HCT116 (cell line): Measurements from ENCODE around the gene FGD5. TPM values are rescaled to one million over a fixed set of nuclear protein-coding genes. Genes with fewer than 3 reads are reported as not detected.

Experiments used
- ATAC-seq: fragments of 200-7000 bp; cut with Tn5 transposase; 2 replicates; pipeline ENCODE4 v1.9.1; 2020; ENCODE audit warnings: mild to moderate bottlenecking, moderate library complexity
- BruUV-seq: library from RNA; stranded (reverse); fragments of 400-500 nt; replicated peaks from 2 replicates; lab custom pipeline; 2021; lab: Mats Ljungman, UMichigan
- CTCF ChIA-PET: fragments of 300-600 bp; sonication (Branson Sonifier 250); formaldehyde crosslinking; loops from one replicate; lab custom pipeline; 2021; ENCODE audit warnings: antibody characterized with exemption; lab: Charles Lee
- POLR2A ChIA-PET: fragments of 300-600, 350-600 bp; sonication (Branson Sonifier 250); formaldehyde crosslinking; loops from one replicate; lab custom pipeline; 2021; ENCODE audit warnings: antibody characterized with exemption; lab: Charles Lee
- RAD21 ChIA-PET, 2 experiments: fragments of 300-600 bp; sonication (Branson Sonifier 250); formaldehyde crosslinking; loops; one replicate each; lab custom pipeline; 2023; ENCODE audit warnings: low total read pairs in 2 of 2; ENCODE audit not compliant: uncharacterized antibody in 2 of 2, unreplicated experiment in 2 of 2, low non-redundant PET in 1 of 2; lab: Charles Lee
- DNase-seq: peaks from one replicate; pipeline ENCODE4 v3.0.0-alpha.2; 2010; ENCODE audit warnings: low read depth, low spot score
- H2AFZ ChIP-seq: fragments of 200-600 bp; shearing (Covaris generic), sonication (generic); 2 replicates; pipeline ENCODE4 v1.6.1; 2017; ENCODE audit warnings: low read depth, mixed run types, mixed read lengths, antibody characterized with exemption, low read length; ENCODE audit not compliant: poor library complexity, severe bottlenecking
- H3K27ac ChIP-seq: 2 replicates; pipeline ENCODE4 v1.5.1; 2012; ENCODE audit warnings: low read depth, low read length
- H3K27me3 ChIP-seq: fragments of 200-600 bp; sonication (generic); 2 replicates; pipeline ENCODE4 v1.6.1; 2016; ENCODE audit warnings: mixed run types, low read length, mixed read lengths; ENCODE audit not compliant: insufficient read depth
- H3K36me3 ChIP-seq, 2 experiments: fragments of 200-500 bp in 1 of 2; fragments of 200-600 bp in 1 of 2; sonication (Bioruptor generic) in 1 of 2; sonication (generic) in 1 of 2; 2 replicates each; pipeline versions ENCODE4 v1.5.1 to v1.6.1; 2014 to 2016; ENCODE audit warnings: low read length in 2 of 2, inconsistent platforms in 1 of 2, mixed read lengths in 1 of 2, mixed run types in 1 of 2; ENCODE audit not compliant: insufficient read depth in 2 of 2, control insufficient read depth in 1 of 2
- H3K4me1 ChIP-seq, 2 experiments: fragments of 200-600 bp in 1 of 2; sonication (generic) in 1 of 2; 2 replicates each; pipeline versions ENCODE4 v1.5.1 to v1.6.1; 2012 to 2017; ENCODE audit warnings: low read length in 2 of 2, inconsistent platforms in 1 of 2, mild to moderate bottlenecking in 1 of 2, mixed read lengths in 1 of 2, mixed run types in 1 of 2, moderate library complexity in 1 of 2; ENCODE audit not compliant: insufficient read depth in 2 of 2, control insufficient read depth in 1 of 2
- H3K4me2 ChIP-seq: fragments of 200-600 bp; sonication (generic); 2 replicates; pipeline ENCODE4 v1.6.1; 2017; ENCODE audit warnings: mixed run types, low read length, mixed read lengths
- H3K4me3 ChIP-seq, 2 experiments: fragments of 200-600 bp in 1 of 2; sonication (generic) in 1 of 2; replicated peaks in 1 of 2; 2 replicates each; pipeline ENCODE4 v1.5.1; 2011 to 2016; ENCODE audit warnings: low read length in 2 of 2, control low read depth in 1 of 2, low read depth in 1 of 2, mild to moderate bottlenecking in 1 of 2, mixed read lengths in 1 of 2, mixed run types in 1 of 2
- H3K79me2 ChIP-seq: fragments of 200-600 bp; sonication (generic); 2 replicates; pipeline ENCODE4 v1.6.1; 2017; ENCODE audit warnings: mild to moderate bottlenecking, mixed run types, low read length, moderate library complexity, mixed read lengths; ENCODE audit not compliant: insufficient read depth
- H3K9ac ChIP-seq: fragments of 200-600 bp; sonication (generic); 2 replicates; pipeline ENCODE4 v1.6.1; 2016; ENCODE audit warnings: low read length, mixed read lengths
- H3K9me2 ChIP-seq: fragments of 200-600 bp; sonication (generic), shearing (Covaris generic); 2 replicates; pipeline ENCODE4 v1.6.1; 2017; ENCODE audit warnings: mixed run types, mild to moderate bottlenecking, moderate library complexity; ENCODE audit not compliant: insufficient read depth
- H3K9me3 ChIP-seq, 2 experiments: fragments of 200-500 bp in 1 of 2; fragments of 200-600 bp in 1 of 2; sonication (Bioruptor generic) in 1 of 2; sonication (generic) in 1 of 2; 2 replicates each; pipeline ENCODE4 v1.6.1; 2014 to 2017; ENCODE audit warnings: low read length in 2 of 2, mixed read lengths in 2 of 2, inconsistent platforms in 1 of 2, low read depth in 1 of 2, mild to moderate bottlenecking in 1 of 2, mixed run types in 1 of 2, moderate library complexity in 1 of 2; ENCODE audit not compliant: control insufficient read depth in 1 of 2, insufficient read depth in 1 of 2
- H4K20me1 ChIP-seq: fragments of 200-600 bp; sonication (generic), shearing (Covaris generic); 2 replicates; pipeline ENCODE4 v1.6.1; 2017; ENCODE audit warnings: mixed run types, mild to moderate bottlenecking, moderate library complexity; ENCODE audit not compliant: insufficient read depth
- ATF3 ChIP-seq: IDR thresholded peaks from 2 replicates; pipeline ENCODE4 v1.6.1; 2012
- CBX3 ChIP-seq: IDR thresholded peaks from 2 replicates; pipeline ENCODE4 v1.6.1; 2012; ENCODE audit warnings: low read depth
- CEBPB ChIP-seq: IDR thresholded peaks from 2 replicates; pipeline ENCODE4 v1.6.1; 2012; ENCODE audit warnings: low read depth
- CTCF ChIP-seq, 3 experiments: fragments of 200-600 bp in 1 of 3; sonication (generic) in 1 of 3; IDR thresholded peaks in 2 of 3; conservative IDR thresholded peaks in 1 of 3; 2 replicates each; pipeline ENCODE4 v1.5.1; 2012 to 2017; ENCODE audit warnings: low read depth in 2 of 3, low read length in 2 of 3, antibody characterized with exemption in 1 of 3, borderline replicate concordance in 1 of 3, control low read depth in 1 of 3, mild to moderate bottlenecking in 1 of 3, mixed read lengths in 1 of 3, mixed run types in 1 of 3, moderate library complexity in 1 of 3; ENCODE audit not compliant: insufficient read depth in 1 of 3
- EGR1 ChIP-seq: IDR thresholded peaks from 2 replicates; pipeline ENCODE4 v1.6.1; 2012; ENCODE audit warnings: low read depth
- ELF1 ChIP-seq: IDR thresholded peaks from 2 replicates; pipeline ENCODE4 v1.6.1; 2012; ENCODE audit warnings: low read depth, borderline replicate concordance
- EZH2 ChIP-seq: fragments of 200-600 bp; sonication (generic); IDR thresholded peaks from 2 replicates; pipeline ENCODE4 v1.6.1; 2017; ENCODE audit warnings: antibody characterized with exemption, mixed run types
- FOSL1 ChIP-seq: IDR thresholded peaks from 2 replicates; pipeline ENCODE4 v1.6.1; 2012; ENCODE audit warnings: low read depth
- JUND ChIP-seq: IDR thresholded peaks from 2 replicates; pipeline ENCODE4 v1.6.1; 2012
- MAX ChIP-seq: IDR thresholded peaks from 2 replicates; pipeline ENCODE4 v1.6.1; 2012
- POLR2AphosphoS5 ChIP-seq: IDR thresholded peaks from 2 replicates; pipeline ENCODE4 v1.6.1; 2011; ENCODE audit warnings: mild to moderate bottlenecking, low read depth, low read length, moderate library complexity
- RAD21 ChIP-seq: IDR thresholded peaks from 2 replicates; pipeline ENCODE4 v1.6.1; 2012; ENCODE audit warnings: low read depth, mild to moderate bottlenecking
- REST ChIP-seq: IDR thresholded peaks from 2 replicates; pipeline ENCODE4 v1.6.1; 2012; ENCODE audit warnings: low read depth
- SIN3A ChIP-seq: IDR thresholded peaks from 2 replicates; pipeline ENCODE4 v1.6.1; 2012; ENCODE audit warnings: low read depth
- SP1 ChIP-seq: IDR thresholded peaks from 2 replicates; pipeline ENCODE4 v1.6.1; 2012; ENCODE audit warnings: low read depth
- SRF ChIP-seq: IDR thresholded peaks from 2 replicates; pipeline ENCODE4 v1.6.1; 2012; ENCODE audit warnings: low read depth
- YY1 ChIP-seq: IDR thresholded peaks from 2 replicates; pipeline ENCODE4 v1.6.1; 2011; ENCODE audit warnings: low read length, low read depth, moderate library complexity, mild to moderate bottlenecking; ENCODE audit not compliant: insufficient replicate concordance; ENCODE audit errors: extremely low read depth
- ZBTB33 ChIP-seq: IDR thresholded peaks from 2 replicates; pipeline ENCODE4 v1.6.1; 2011; ENCODE audit warnings: mild to moderate bottlenecking, low read length, moderate library complexity; ENCODE audit not compliant: insufficient replicate concordance; ENCODE audit errors: extremely low read depth
- ZFX ChIP-seq: fragments of 450-650 bp; IDR thresholded peaks from 2 replicates; pipeline ENCODE4 v1.6.1; 2017
- intact Hi-C: fragments of 100-400 bp; cut with micrococcal nuclease; formaldehyde crosslinking; loops from 2 replicates; pipeline ENCODE4 v1.10.0; 2022
- total RNA-seq: library from RNA; stranded (reverse); gene quantifications from one replicate; pipeline ENCODE4 v1.2.1, GENCODE V29; 2021; ENCODE audit not compliant: unreplicated experiment

Gene FGD5
- total RNA-seq, 1 experiment from 2014 or later: 0.22 TPM

GRCh38 chr3:14795996-14796395 lies 22.8 kb upstream of the FGD5 start:
- no peaks in the 10 kb centered on the region for H4K20me1 ChIP-seq
- H3K79me2 ChIP-seq: no peaks in the 10 kb centered on the region
- intact Hi-C loops: no loop called here
- no peak for TF ChIP-seq CEBPB
- TF ChIP-seq FOSL1: no peak
- no peak for TF ChIP-seq EZH2
- TF ChIP-seq POLR2AphosphoS5: no peak
- TF ChIP-seq JUND: no peak
- no peak for TF ChIP-seq YY1
- no peak for TF ChIP-seq ATF3
- TF ChIP-seq ZBTB33: no peak
- no peak for TF ChIP-seq REST
- TF ChIP-seq SIN3A: no peak
- no peak for TF ChIP-seq RAD21
- no peak for TF ChIP-seq CTCF (IDR thresholded peaks at IDR 0.05 in 2 of 3, conservative IDR thresholded peaks at IDR 0.05 in 1 of 3; ENCODE audit: borderline replicate concordance in 1 of 3, insufficient read depth in 1 of 3, low read depth in 2 of 3, low read length in 2 of 3)
- TF ChIP-seq MAX: no peak
- TF ChIP-seq SRF: no peak
- TF ChIP-seq EGR1: no peak
- TF ChIP-seq ZFX: no peak
- no peak for TF ChIP-seq ELF1
- TF ChIP-seq CBX3: no peak
- TF ChIP-seq SP1: no peak
- H3K9ac ChIP-seq: no peak overlapping the region
- ChIA-PET POLR2A (no interaction called here), CTCF (no interaction called here), RAD21 (no interaction called here)
- no peak overlapping the region for H3K4me2 ChIP-seq
- no peaks in the 10 kb centered on the region for H3K36me3 ChIP-seq
- DNase-seq (no peak), ATAC-seq (no peak)
- H3K9me2 ChIP-seq: no peaks in the 10 kb centered on the region
- H3K4me1 ChIP-seq: peaks cover 0 to 8% of the 10 kb centered on the region in 2 experiments; a peak in 1 of 4 replicates
- no peak overlapping the region for H3K4me3 ChIP-seq
- H3K9me3 ChIP-seq: no peaks in the 10 kb centered on the region
- no peaks in the 10 kb centered on the region for H3K27me3 ChIP-seq
- H3K27ac ChIP-seq: no peak overlapping the region
- no peak overlapping the region for H2AFZ ChIP-seq
- BruUV-seq: no TSS peak
